ENCODE results near the gene SGCA.

Gene SGCA

GRCh38 chr17:50182783-50183420 is 17.1 kb downstream of the SGCA start:
- no peak for DNase-seq (ENCODE audit: low read depth in 2 of 2)

GRCh38 chr17:50183421-50183994 is 17.7 kb downstream of the SGCA start:
- DNase-seq (ENCODE audit: low read depth in 2 of 2) = no peak

GRCh38 chr17:50184064-50184463 is 18.3 kb downstream of the SGCA start:
- DNase-seq (ENCODE audit: low read depth in 2 of 2) = no peak

- no peak for DNase-seq (ENCODE audit: low read depth in 2 of 2)
Measured at GRCh38 chr17:50184611-50185398, 19.0 kb downstream of the SGCA start.

- DNase-seq (ENCODE audit: low read depth in 2 of 2) = no peak
Measured at GRCh38 chr17:50185631-50186471, 20.0 kb downstream of the SGCA start.

- no peak for DNase-seq (ENCODE audit: low read depth in 2 of 2)
Measured at GRCh38 chr17:50186661-50187393, 21.0 kb downstream of the SGCA start.

- DNase-seq (ENCODE audit: low read depth in 2 of 2) = no peak
Measured at GRCh38 chr17:50187394-50187725, 21.6 kb downstream of the SGCA start.

- DNase-seq (ENCODE audit: low read depth in 2 of 2) = no peak
Measured at GRCh38 chr17:50187751-50188530, 22.1 kb downstream of the SGCA start.

- DNase-seq (ENCODE audit: low read depth in 2 of 2) = no peak
Measured at GRCh38 chr17:50188531-50188920, 22.7 kb downstream of the SGCA start.

- DNase-seq (ENCODE audit: low read depth in 2 of 2) = no peak
Measured at GRCh38 chr17:50188921-50189549, 23.2 kb downstream of the SGCA start.

GRCh38 chr17:50189550-50190292 is 23.9 kb downstream of the SGCA start:
- no peak for DNase-seq (ENCODE audit: low read depth in 2 of 2)

- DNase-seq (ENCODE audit: low read depth in 2 of 2) = no peak
Measured at GRCh38 chr17:50190293-50190602, 24.4 kb downstream of the SGCA start.

- DNase-seq (ENCODE audit: low read depth in 2 of 2) = no peak
Measured at GRCh38 chr17:50190603-50191358, 25.0 kb downstream of the SGCA start.

GRCh38 chr17:50191359-50192143 is 25.7 kb downstream of the SGCA start:
- DNase-seq (ENCODE audit: low read depth in 2 of 2) = no peak

GRCh38 chr17:50192144-50192617 is 26.4 kb downstream of the SGCA start:
- DNase-seq (ENCODE audit: low read depth in 2 of 2) = no peak

- no peak for DNase-seq (ENCODE audit: low read depth in 2 of 2)
Measured at GRCh38 chr17:50192618-50193291, 26.9 kb downstream of the SGCA start.

GRCh38 chr17:50194140-50194933 is 28.5 kb downstream of the SGCA start:
- no peak for DNase-seq (ENCODE audit: low read depth in 2 of 2)

Data from stimulated activated CD4-positive, alpha-beta T cell treated with anti-CD3 and anti-CD28 coated beads, Interleukin-1b, Interleukin-23, amount 100 ng/mL, for 1 hour (primary cell).